H1 (cell line): ENCODE results near the gene PPM1F. TPM values are rescaled to one million over a fixed set of nuclear protein-coding genes. Genes with fewer than 3 reads are reported as not detected.

Experiments used
- CTCF ChIA-PET: fragments of 300-600 bp; sonication (Branson Sonifier 250); formaldehyde crosslinking; loops from one replicate; lab custom pipeline; 2021; ENCODE audit not compliant: partially characterized antibody; lab: Charles Lee
- POLR2A ChIA-PET: fragments of 300-600 bp; sonication (Branson Sonifier 250); formaldehyde crosslinking; loops from one replicate; lab custom pipeline; 2021; ENCODE audit warnings: inconsistent platforms; ENCODE audit not compliant: partially characterized antibody; lab: Charles Lee
- DNase-seq, 2 experiments: peaks; one replicate each; pipeline versions ENCODE4 v3.0.0 to v3.0.0-alpha.2; 2010 to 2022; ENCODE audit warnings: low spot score in 2 of 2, low read depth in 1 of 2, mixed read lengths in 1 of 2
- FAIRE-seq: peaks from 2 replicates; lab custom pipeline; 2011; peaks lifted over from hg19 to GRCh38; lab: Jason Lieb, UNC
- H2AFZ ChIP-seq: 2 replicates; pipeline ENCODE4 v1.8.1; 2012; ENCODE audit warnings: low read length, inconsistent platforms
- H2AK5ac ChIP-seq: 2 replicates; pipeline ENCODE4 v1.6.1; 2013; ENCODE audit warnings: low read depth, low read length
- H2BK120ac ChIP-seq: replicated peaks from 2 replicates; pipeline ENCODE3; 2013; ENCODE audit warnings: low read depth, low read length, inconsistent platforms
- H2BK12ac ChIP-seq: 2 replicates; pipeline ENCODE4 v1.6.1; 2013; ENCODE audit warnings: low read depth, low read length
- H2BK15ac ChIP-seq: 2 replicates; pipeline ENCODE4 v1.6.1; 2013; ENCODE audit warnings: low read length
- H2BK20ac ChIP-seq: 2 replicates; pipeline ENCODE4 v1.6.1; 2013; ENCODE audit warnings: low read length
- H2BK5ac ChIP-seq: 2 replicates; pipeline ENCODE4 v1.6.1; 2013; ENCODE audit warnings: low read depth, low read length
- H3K14ac ChIP-seq: 2 replicates; pipeline ENCODE4 v1.6.1; 2013; ENCODE audit warnings: inconsistent platforms; ENCODE audit not compliant: insufficient read length
- H3K18ac ChIP-seq: 2 replicates; pipeline ENCODE4 v1.6.1; 2013; ENCODE audit warnings: low read length; ENCODE audit errors: extremely low read depth
- H3K23ac ChIP-seq: 2 replicates; pipeline ENCODE4 v1.6.1; 2013; ENCODE audit warnings: inconsistent platforms; ENCODE audit not compliant: insufficient read length
- H3K23me2 ChIP-seq: 2 replicates; pipeline ENCODE4 v1.6.1; 2013; ENCODE audit warnings: low read depth, low read length
- H3K27ac ChIP-seq: 2 replicates; pipeline ENCODE4 v1.6.1; 2011; ENCODE audit warnings: low read depth, low read length, inconsistent platforms
- H3K27me3 ChIP-seq, 4 experiments: replicated peaks in 1 of 4; 1 replicate in 1 of 4; 2 replicates in 3 of 4; pipeline versions ENCODE4 v1.6.1 to v1.8.1; 2011 to 2013; ENCODE audit warnings: low read length in 3 of 4, mild to moderate bottlenecking in 3 of 4, inconsistent platforms in 2 of 4, mixed read lengths in 2 of 4, moderate library complexity in 1 of 4; ENCODE audit not compliant: control insufficient read depth in 3 of 4, insufficient read depth in 3 of 4; ENCODE audit errors: extremely low read depth in 1 of 4
- H3K36me3 ChIP-seq, 4 experiments: 2 replicates each; pipeline versions ENCODE4 v1.6.1 to v1.8.1; 2011 to 2013; ENCODE audit warnings: mild to moderate bottlenecking in 4 of 4, low read length in 3 of 4, moderate library complexity in 2 of 4, control low read depth in 1 of 4, inconsistent platforms in 1 of 4; ENCODE audit not compliant: insufficient read depth in 4 of 4, control insufficient read depth in 2 of 4
- H3K4ac ChIP-seq: replicated peaks from 2 replicates; pipeline ENCODE3; 2013; ENCODE audit warnings: low read length, low read depth, mixed read lengths, inconsistent platforms; ENCODE audit not compliant: insufficient read length
- H3K4me1 ChIP-seq, 4 experiments: replicated peaks in 1 of 4; 1 replicate in 1 of 4; 2 replicates in 3 of 4; pipeline versions ENCODE4 v1.6.1 to v1.8.1; 2011 to 2013; ENCODE audit warnings: low read length in 3 of 4, inconsistent platforms in 2 of 4, mixed read lengths in 1 of 4; ENCODE audit not compliant: insufficient read depth in 4 of 4, control insufficient read depth in 3 of 4
- H3K4me2 ChIP-seq, 2 experiments: 2 replicates each; pipeline versions ENCODE4 v1.6.1 to v1.8.1; 2011 to 2013; ENCODE audit warnings: low read depth in 2 of 2, low read length in 2 of 2, control low read depth in 1 of 2, inconsistent platforms in 1 of 2, mild to moderate bottlenecking in 1 of 2; ENCODE audit not compliant: insufficient read depth in 1 of 2
- H3K4me3 ChIP-seq, 4 experiments: fragments of 200-600, 300-600 bp in 1 of 4; sonication (generic), shearing (Covaris generic), sonication (Bioruptor Twin) in 1 of 4; 2 replicates each; pipeline versions ENCODE4 v1.5.1 to v1.8.1; 2011 to 2016; ENCODE audit warnings: low read length in 4 of 4, low read depth in 3 of 4, control low read depth in 2 of 4, inconsistent platforms in 2 of 4, mild to moderate bottlenecking in 2 of 4, mixed read lengths in 1 of 4, moderate library complexity in 1 of 4; ENCODE audit not compliant: insufficient read depth in 2 of 4; ENCODE audit errors: extremely low read depth in 1 of 4
- H3K56ac ChIP-seq: replicated peaks from 2 replicates; pipeline ENCODE3; 2013; ENCODE audit warnings: low read depth, mild to moderate bottlenecking, mixed read lengths, low read length, inconsistent platforms; ENCODE audit not compliant: insufficient read length
- H3K79me1 ChIP-seq: 2 replicates; pipeline ENCODE4 v1.6.1; 2013; ENCODE audit warnings: low read depth, low read length, control low read depth
- H3K79me2 ChIP-seq, 2 experiments: 2 replicates each; pipeline versions ENCODE4 v1.6.1 to v1.8.1; 2012 to 2013; ENCODE audit warnings: low read length in 2 of 2, mild to moderate bottlenecking in 2 of 2, inconsistent platforms in 1 of 2; ENCODE audit not compliant: insufficient read depth in 2 of 2, control insufficient read depth in 1 of 2
- H3K9ac ChIP-seq, 4 experiments: replicated peaks in 1 of 4; 1 replicate in 1 of 4; 2 replicates in 3 of 4; pipeline versions ENCODE4 v1.6.1 to v1.8.1; 2011 to 2013; ENCODE audit warnings: low read depth in 3 of 4, low read length in 3 of 4, control low read depth in 2 of 4, mild to moderate bottlenecking in 2 of 4, moderate library complexity in 2 of 4, inconsistent platforms in 1 of 4; ENCODE audit errors: extremely low read depth in 1 of 4
- H3K9me3 ChIP-seq, 2 experiments: 2 replicates each; pipeline versions ENCODE4 v1.6.1 to v1.8.1; 2012 to 2013; ENCODE audit warnings: mild to moderate bottlenecking in 2 of 2, moderate library complexity in 2 of 2, control low read depth in 1 of 2, inconsistent platforms in 1 of 2, low read depth in 1 of 2, low read length in 1 of 2, mixed read lengths in 1 of 2; ENCODE audit not compliant: insufficient read depth in 2 of 2
- H4K20me1 ChIP-seq, 2 experiments: replicated peaks in 1 of 2; 2 replicates each; pipeline versions ENCODE3 to v1.8.1; 2011 to 2013; ENCODE audit warnings: inconsistent platforms in 2 of 2, low read length in 2 of 2, mild to moderate bottlenecking in 1 of 2; ENCODE audit not compliant: insufficient read depth in 2 of 2, control insufficient read depth in 1 of 2
- H4K5ac ChIP-seq: 2 replicates; pipeline ENCODE4 v1.6.1; 2013; ENCODE audit warnings: low read length, low read depth, mixed read lengths, inconsistent platforms; ENCODE audit not compliant: insufficient read length
- H4K8ac ChIP-seq: 2 replicates; pipeline ENCODE4 v1.8.0; 2013; ENCODE audit warnings: mild to moderate bottlenecking, moderate library complexity, low read length, inconsistent platforms; ENCODE audit not compliant: insufficient read depth; ENCODE audit errors: extremely low read depth
- H4K91ac ChIP-seq: replicated peaks from 2 replicates; pipeline ENCODE3; 2013; ENCODE audit warnings: low read length, mixed read lengths, inconsistent platforms; ENCODE audit not compliant: insufficient read length
- EZH2 ChIP-seq: fragments of 200-600 bp; sonication (generic); IDR thresholded peaks from 2 replicates; pipeline ENCODE4 v1.7.1; 2012; ENCODE audit warnings: low read depth, mild to moderate bottlenecking, moderate library complexity, low read length, inconsistent platforms; ENCODE audit not compliant: severe bottlenecking
- NANOG ChIP-seq: IDR thresholded peaks from 2 replicates; pipeline ENCODE4 v1.6.1; 2011; ENCODE audit warnings: low read length, low read depth, mild to moderate bottlenecking, inconsistent platforms; ENCODE audit not compliant: insufficient read depth, poor library complexity, severe bottlenecking
- SIN3A ChIP-seq, 2 experiments: IDR thresholded peaks in 1 of 2; conservative IDR thresholded peaks in 1 of 2; 2 replicates each; pipeline ENCODE4 v1.6.1; 2011 to 2012; ENCODE audit warnings: low read length in 2 of 2, improper control_type of control experiment in 1 of 2, low read depth in 1 of 2, mild to moderate bottlenecking in 1 of 2
- SP1 ChIP-seq: IDR thresholded peaks from 2 replicates; pipeline ENCODE4 v1.6.1; 2011; ENCODE audit warnings: low read depth, low read length
- TEAD4 ChIP-seq: IDR thresholded peaks from 2 replicates; pipeline ENCODE4 v1.6.1; 2012; ENCODE audit warnings: low read depth, low read length, inconsistent platforms, mixed read lengths
- WGBS, 2 experiments: shearing (Covaris generic) in 1 of 2; methylation state at CpG; one replicate each; pipeline versions ENCODE4 v1.1.6 to v1.1.7; 2013 to 2015; ENCODE audit warnings: low lambda C conversion rate in 2 of 2, mixed read lengths in 2 of 2, inconsistent platforms in 1 of 2, low coverage in 1 of 2, missing lambda C conversion rate in 1 of 2; ENCODE audit not compliant: insufficient replicate concordance in 2 of 2, insufficient coverage in 1 of 2, insufficient read length in 1 of 2; ENCODE audit errors: extremely low coverage in 1 of 2, missing lambda C conversion rate in 1 of 2; 5-methylcytosine and 5-hydroxymethylcytosine counted together
- polyA plus RNA-seq, 7 experiments: library from polyadenylated mRNA; depleted of rRNA in 3 of 7; stranded (reverse) in 5 of 7; unstranded in 2 of 7; fragments of >200 nt in 5 of 7; fragments of 200-250 nt in 2 of 7; gene quantifications; 1 replicate in 5 of 7; 2 replicates in 1 of 7; 4 replicates in 1 of 7; pipeline versions ENCODE4 v1.2.1 to v1.2.3, GENCODE V29; 2011 to 2013; ENCODE audit warnings: missing spikeins in 2 of 7, mixed read lengths in 2 of 7
- total RNA-seq: library from RNA; stranded (reverse); fragmentation: NEBNext Ultra II Directional; extraction: Animal tissue kit (Norgen Biotek cat#: 25700); gene quantifications from 2 replicates; pipeline ENCODE4 v1.2.1, GENCODE V29; 2021
- TF ChIP-seq, protein P1 (sequence below): IDR thresholded peaks from 2 replicates; pipeline ENCODE4 v1.6.1; 2011; ENCODE audit warnings: low read length, improper control_type of control experiment

The PPM1F gene
- total and polyA plus RNA-seq, 2 of the 8 experiments (the other 6 are each of a cell fraction or from before 2014, with no cell fraction given), result 12.4 to 22.8 TPM

DNA sequence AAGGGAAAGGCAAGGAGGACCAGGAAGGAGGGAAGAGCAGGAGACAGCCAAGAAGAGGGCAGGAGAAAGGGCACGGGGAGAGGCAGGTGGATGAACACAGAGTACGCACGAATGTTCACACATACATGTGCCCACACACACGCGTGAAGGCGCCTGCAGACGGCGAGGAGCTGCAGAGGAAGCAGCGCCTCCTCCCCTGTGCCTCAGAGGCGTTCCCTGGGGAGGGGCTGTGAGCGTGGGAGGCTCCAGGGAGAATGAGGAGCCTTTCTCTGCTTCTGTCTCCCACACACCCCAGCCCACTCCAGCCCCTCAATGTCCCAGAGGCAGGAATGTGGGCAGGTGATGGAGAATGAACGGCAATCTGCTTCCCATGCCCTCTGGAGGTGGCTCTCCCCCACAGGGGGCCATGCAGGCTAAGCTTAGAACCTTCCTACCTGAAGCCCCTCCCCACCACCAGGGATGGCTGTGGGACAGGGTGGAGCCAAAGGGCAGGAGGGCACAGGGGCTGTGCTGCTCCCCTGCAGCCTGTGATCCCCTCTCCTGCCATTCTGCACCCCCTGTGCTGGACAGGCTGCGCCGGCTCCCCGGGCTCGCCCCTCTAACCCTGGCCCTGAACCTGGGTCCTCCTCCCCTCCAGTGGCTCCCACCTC lies 25.3 kb downstream of the PPM1F start:
- peaks cover 0 to 33% (median 26%) of the 10 kb centered on the region in 4 experiments; a peak in 6 of 7 replicates for H3K4me1 ChIP-seq
- H3K4me3 ChIP-seq, result no peak overlapping the region
- no peak overlapping the region for H2AFZ ChIP-seq
- H3K27ac ChIP-seq, result 0 out of 2 replicates have a peak overlapping the region, but pooled peaks have one; percentile 30
- no peak overlapping the region for H3K14ac ChIP-seq
- 0 out of 2 replicates have a peak overlapping the region, but pooled peaks have one; percentile 90 for H2AK5ac ChIP-seq
- H3K4ac ChIP-seq, result peak overlapping the region; percentile 63
- no peak overlapping the region for H3K23ac ChIP-seq
- H2BK20ac ChIP-seq, result peak overlapping the region; percentile 86
- H2BK5ac ChIP-seq, result 0 out of 2 replicates have a peak overlapping the region, but pooled peaks have one; percentile 71
- H3K9me3 ChIP-seq, result no peaks in the 10 kb centered on the region
- H3K27me3 ChIP-seq, result no peaks in the 10 kb centered on the region
- H4K5ac ChIP-seq, result no peak overlapping the region
- TF ChIP-seq, protein P1, sequence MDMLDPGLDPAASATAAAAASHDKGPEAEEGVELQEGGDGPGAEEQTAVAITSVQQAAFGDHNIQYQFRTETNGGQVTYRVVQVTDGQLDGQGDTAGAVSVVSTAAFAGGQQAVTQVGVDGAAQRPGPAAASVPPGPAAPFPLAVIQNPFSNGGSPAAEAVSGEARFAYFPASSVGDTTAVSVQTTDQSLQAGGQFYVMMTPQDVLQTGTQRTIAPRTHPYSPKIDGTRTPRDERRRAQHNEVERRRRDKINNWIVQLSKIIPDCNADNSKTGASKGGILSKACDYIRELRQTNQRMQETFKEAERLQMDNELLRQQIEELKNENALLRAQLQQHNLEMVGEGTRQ, result no peak
- TF ChIP-seq TEAD4 (0 out of 2 replicates have a peak, but pooled peaks have one; percentile 34), EZH2 (no peak), NANOG (no peak), SIN3A (conservative IDR thresholded peaks at IDR 0.05 in 1 of 2, IDR thresholded peaks at IDR 0.05 in 1 of 2; ENCODE audit: low read depth in 1 of 2, low read length in 2 of 2) (no peak), SP1 (no peak)
- ChIA-PET POLR2A (interaction anchor here (0.6 to 1.6 kb wide), 2 partner anchors 9 to 71 kb away, joined by 3 to 8 read pairs; no protein-coding TSS in a partner anchor), CTCF (interaction anchor here (1.4 to 2.0 kb wide), 3 partner anchors 10 to 168 kb away, joined by 3 to 16 read pairs (median 13); no protein-coding TSS in a partner anchor)
- peak overlapping the region; percentile 90 for H3K18ac ChIP-seq
- peak overlapping the region; percentile 7 for H3K56ac ChIP-seq
- H3K79me2 ChIP-seq, result no peaks in the 10 kb centered on the region
- H3K36me3 ChIP-seq, result 0 out of 8 replicates have a peak, but pooled peaks cover 0 to 3% (median 0%) of the 10 kb centered on the region in 4 experiments
- H2BK120ac ChIP-seq, result no peak overlapping the region
- H3K79me1 ChIP-seq, result no peaks in the 10 kb centered on the region
- FAIRE-seq (no peak), DNase-seq (peak in 1 of 2 experiments; percentile 62)
- peak overlapping the region; percentile 77; the same call in 1 of the 2 replicates for H2BK12ac ChIP-seq
- H4K20me1 ChIP-seq, result no peaks in the 10 kb centered on the region
- H4K91ac ChIP-seq, result peak overlapping the region; percentile 83
- H3K23me2 ChIP-seq, result no peaks in the 10 kb centered on the region
- WGBS, 2 experiments, result 91% methylated on average over 11 of the region's 16 CpGs; no CpG with 5 or more reads in 1 of the 2 experiments
- H4K8ac ChIP-seq, result 0 out of 2 replicates have a peak overlapping the region, but pooled peaks have one; percentile 15
- H3K4me2 ChIP-seq, result no peak overlapping the region
- no peak overlapping the region for H3K9ac ChIP-seq
- peak overlapping the region; percentile 92; the same call in 1 of the 2 replicates for H2BK15ac ChIP-seq
